Caco-2 (cell line): ENCODE results near the gene SETD3. TPM values are rescaled to one million over a fixed set of nuclear protein-coding genes. Genes with fewer than 3 reads are reported as not detected.

Source experiments
- BruUV-seq: library from RNA; stranded (reverse); fragments of 400-500 nt; replicated peaks from 2 replicates; lab custom pipeline; 2021; lab: Mats Ljungman, UMichigan
- CTCF ChIA-PET: fragments of 300-600 bp; sonication (Branson Sonifier 250); formaldehyde crosslinking; loops from one replicate; lab custom pipeline; 2022; ENCODE audit warnings: antibody characterized with exemption; lab: Charles Lee
- POLR2A ChIA-PET: fragments of 300-600 bp; sonication (Branson Sonifier 250); formaldehyde crosslinking; loops from one replicate; lab custom pipeline; 2022; ENCODE audit warnings: antibody characterized with exemption; lab: Charles Lee
- DNase-seq, 2 experiments: peaks; one replicate each; pipeline versions ENCODE4 v3.0.0 to v3.0.0-alpha.2; 2020 to 2022
- H3K27me3 ChIP-seq: replicated peaks from 2 replicates; pipeline ENCODE4 v1.6.0; 2011; ENCODE audit warnings: low read length; ENCODE audit not compliant: control insufficient read depth, insufficient read depth
- H3K36me3 ChIP-seq: 2 replicates; pipeline ENCODE4 v1.5.1; 2011; ENCODE audit warnings: low read length; ENCODE audit not compliant: control insufficient read depth, insufficient read depth
- H3K4me1 ChIP-seq: fragments of 250-450 bp; sonication (Bioruptor Pico); 2 replicates; pipeline ENCODE4 v1.5.1; 2020; ENCODE audit warnings: mild to moderate bottlenecking
- H3K4me3 ChIP-seq: 2 replicates; pipeline ENCODE4 v1.5.1; 2011; ENCODE audit warnings: low read depth, mild to moderate bottlenecking, control low read depth, low read length
- H3K9me3 ChIP-seq: fragments of 250-450 bp; sonication (Bioruptor Pico); 2 replicates; pipeline ENCODE4 v1.5.1; 2020; ENCODE audit warnings: mild to moderate bottlenecking, moderate library complexity
- H3K27ac Mint-ChIP-seq: one replicate; pipeline ENCODE4 v1.8.0; 2022; ENCODE audit warnings: mixed read lengths; ENCODE audit not compliant: unreplicated experiment
- H3K27me3 Mint-ChIP-seq: one replicate; pipeline ENCODE4 v1.8.0; 2022; ENCODE audit warnings: mixed read lengths; ENCODE audit not compliant: insufficient read depth, unreplicated experiment
- H3K36me3 Mint-ChIP-seq: one replicate; pipeline ENCODE4 v1.8.0; 2022; ENCODE audit warnings: mild to moderate bottlenecking, mixed read lengths; ENCODE audit not compliant: insufficient read depth, unreplicated experiment
- H3K4me1 Mint-ChIP-seq: one replicate; pipeline ENCODE4 v1.8.0; 2022; ENCODE audit warnings: low read depth, mixed read lengths; ENCODE audit not compliant: unreplicated experiment
- H3K4me3 Mint-ChIP-seq: one replicate; pipeline ENCODE4 v1.8.0; 2022; ENCODE audit warnings: mild to moderate bottlenecking, moderate library complexity, mixed read lengths; ENCODE audit not compliant: unreplicated experiment
- H3K9me3 Mint-ChIP-seq: one replicate; pipeline ENCODE4 v1.8.0; 2022; ENCODE audit warnings: mixed read lengths; ENCODE audit not compliant: unreplicated experiment
- CTCF ChIP-seq, 2 experiments: fragments of 200-600 bp in 1 of 2; IDR thresholded peaks; 1 replicate in 1 of 2; 2 replicates in 1 of 2; pipeline versions ENCODE4 v1.5.1 to v1.8.0; 2011 to 2022; ENCODE audit warnings: antibody characterized with exemption in 1 of 2, control low read depth in 1 of 2, inconsistent platforms in 1 of 2, low read depth in 1 of 2, low read length in 1 of 2, mild to moderate bottlenecking in 1 of 2, moderate library complexity in 1 of 2; ENCODE audit not compliant: insufficient read depth in 1 of 2, severe bottlenecking in 1 of 2, unreplicated experiment in 1 of 2
- intact Hi-C: fragments of 100-400 bp; cut with micrococcal nuclease; formaldehyde crosslinking; loops from one replicate; pipeline ENCODE4 v1.10.0; 2022; ENCODE audit not compliant: unreplicated experiment
- total RNA-seq: library from RNA; stranded (reverse); gene quantifications from 2 replicates; pipeline ENCODE4 v1.2.3, GENCODE V29; 2022

The SETD3 gene
- total RNA-seq, 1 experiment from 2014 or later = 74.3 TPM

GRCh38 chr14:99413911-99414310, 66.7 kb downstream of the SETD3 start:
- no peak for DNase-seq
- ChIA-PET POLR2A (no interaction called here), CTCF (no interaction called here)
- Mint-ChIP-seq H3K27ac (no peak overlapping the region), H3K4me1 (peaks cover 10% of the 10 kb centered on the region), H3K4me3 (no peak overlapping the region), H3K36me3 (peaks cover 27% of the 10 kb centered on the region), H3K9me3 (no peaks in the 10 kb centered on the region), H3K27me3 (no peaks in the 10 kb centered on the region)
- no TSS peak for BruUV-seq
- intact Hi-C loops = no loop called here
- Histone ChIP-seq H3K4me3 (no peak overlapping the region), H3K4me1 (peaks cover 9% of the 10 kb centered on the region), H3K27me3 (no peaks in the 10 kb centered on the region), H3K36me3 (no peaks in the 10 kb centered on the region), H3K9me3 (no peaks in the 10 kb centered on the region)
- no peak for TF ChIP-seq CTCF (IDR thresholded peaks at IDR 0.05; ENCODE audit: insufficient read depth in 1 of 2, low read depth in 1 of 2, low read length in 1 of 2, severe bottlenecking in 1 of 2, unreplicated experiment in 1 of 2)

- no peak for TF ChIP-seq CTCF (IDR thresholded peaks at IDR 0.05; ENCODE audit: insufficient read depth in 1 of 2, low read depth in 1 of 2, low read length in 1 of 2, severe bottlenecking in 1 of 2, unreplicated experiment in 1 of 2)
- Mint-ChIP-seq H3K4me1 (peaks cover 10% of the 10 kb centered on the region), H3K27me3 (no peaks in the 10 kb centered on the region), H3K4me3 (no peak overlapping the region), H3K9me3 (no peaks in the 10 kb centered on the region), H3K27ac (no peak overlapping the region), H3K36me3 (peaks cover 27% of the 10 kb centered on the region)
- intact Hi-C loops = no loop called here
- no peaks in the 10 kb centered on the region for H3K27me3 ChIP-seq
- no peaks in the 10 kb centered on the region for H3K36me3 ChIP-seq
- H3K4me1 ChIP-seq = peaks cover 9% of the 10 kb centered on the region
- no peaks in the 10 kb centered on the region for H3K9me3 ChIP-seq
- no peak overlapping the region for H3K4me3 ChIP-seq
- CTCF ChIA-PET = interaction anchor here (1.4 to 2.0 kb wide), 2 partner anchors 20 to 93 kb away, joined by 5 to 14 read pairs; no protein-coding TSS in a partner anchor
- BruUV-seq = no TSS peak
- no peak for DNase-seq
- POLR2A ChIA-PET = no interaction called here
These were observed 67.5 kb downstream of the SETD3 start for GRCh38 chr14:99413172-99413571.

GRCh38 chr14:99412117-99413061, 68.3 kb downstream of the SETD3 start:
- BruUV-seq = no TSS peak
- no peak overlapping the region for H3K4me3 ChIP-seq
- Mint-ChIP-seq H3K36me3 (peaks cover 31% of the 10 kb centered on the region), H3K4me3 (no peak overlapping the region), H3K27me3 (no peaks in the 10 kb centered on the region), H3K9me3 (no peaks in the 10 kb centered on the region), H3K4me1 (peaks cover 10% of the 10 kb centered on the region), H3K27ac (peak overlapping the region; percentile 89)
- H3K27me3 ChIP-seq = no peaks in the 10 kb centered on the region
- no peaks in the 10 kb centered on the region for H3K36me3 ChIP-seq
- intact Hi-C loops = no loop called here
- no peaks in the 10 kb centered on the region for H3K9me3 ChIP-seq
- no peak for TF ChIP-seq CTCF (IDR thresholded peaks at IDR 0.05; ENCODE audit: insufficient read depth in 1 of 2, low read depth in 1 of 2, low read length in 1 of 2, severe bottlenecking in 1 of 2, unreplicated experiment in 1 of 2)
- CTCF ChIA-PET = interaction anchor here (1.4 to 2.0 kb wide), 2 partner anchors 19 to 92 kb away, joined by 5 to 14 read pairs; no protein-coding TSS in a partner anchor
- DNase-seq = peak; percentile 39 to 47
- H3K4me1 ChIP-seq = peaks cover 9% of the 10 kb centered on the region
- POLR2A ChIA-PET = no interaction called here
